K562 (cell line): Measurements from ENCODE around the gene TENT4B. TPM values are rescaled to one million over a fixed set of nuclear protein-coding genes. Genes with fewer than 3 reads are reported as not detected.

Experiments used
- ATAC-seq: fragments of 200-7000 bp; cut with Tn5 transposase; 3 replicates; pipeline ENCODE4 v1.9.1; 2020; ENCODE audit warnings: moderate library complexity
- BruUV-seq: library from RNA; stranded (reverse); fragments of 400-500 nt; replicated peaks from 2 replicates; lab custom pipeline; 2021; lab: Mats Ljungman, UMichigan
- CTCF ChIA-PET: fragments of 300-600 bp; formaldehyde crosslinking; extraction: SDS; loops from one replicate; lab custom pipeline; 2021; ENCODE audit warnings: low intra/inter-chr PET ratio; lab: Yijun Ruan, JAX
- POLR2A ChIA-PET: fragments of 300-600, 350-650 bp; sonication (Branson Sonifier 250); formaldehyde crosslinking; extraction: SDS; loops from one replicate; lab custom pipeline; 2021; ENCODE audit warnings: antibody characterized with exemption, inconsistent platforms; lab: Yijun Ruan, JAX
- DNase-seq, 4 experiments: peaks; one replicate each; pipeline versions ENCODE4 v3.0.0 to v3.0.0-alpha.2; 2011 to 2018; ENCODE audit warnings: low spot score in 3 of 4, mixed read lengths in 3 of 4; ENCODE audit errors: extremely low read depth in 1 of 4
- FAIRE-seq: peaks from 2 replicates; lab custom pipeline; 2011; peaks lifted over from hg19 to GRCh38; lab: Jason Lieb, UNC
- H2AFZ ChIP-seq: 2 replicates; pipeline ENCODE4 v1.6.0; 2011; ENCODE audit warnings: low read depth, low read length, control low read depth, inconsistent platforms
- H3K27ac ChIP-seq: fragments of 200-600 bp; 3 replicates; pipeline ENCODE4 v1.8.0; 2011; ENCODE audit warnings: low read depth, mild to moderate bottlenecking, control low read depth, inconsistent platforms, low read length, moderate library complexity, mixed read lengths; ENCODE audit errors: extremely low read depth
- H3K27me3 ChIP-seq, 2 experiments: fragments of 300-600 bp in 1 of 2; 2 replicates in 1 of 2; 3 replicates in 1 of 2; pipeline versions ENCODE4 v1.6.0 to v1.8.0; 2011; ENCODE audit warnings: inconsistent platforms in 2 of 2, low read length in 2 of 2, mild to moderate bottlenecking in 1 of 2, mixed read lengths in 1 of 2, moderate library complexity in 1 of 2; ENCODE audit not compliant: control insufficient read depth in 2 of 2, insufficient read depth in 2 of 2
- H3K36me3 ChIP-seq: fragments of 300-600 bp; 3 replicates; pipeline ENCODE4 v1.8.0; 2011; ENCODE audit warnings: mild to moderate bottlenecking, low read length, inconsistent platforms; ENCODE audit not compliant: control insufficient read depth, insufficient read depth
- H3K4me1 ChIP-seq, 2 experiments: fragments of 200-600 bp in 1 of 2; replicated peaks in 1 of 2; 2 replicates in 1 of 2; 3 replicates in 1 of 2; pipeline versions ENCODE4 v1.5.1 to v1.8.0; 2011; ENCODE audit warnings: inconsistent platforms in 2 of 2, low read length in 2 of 2, mild to moderate bottlenecking in 1 of 2, mixed read lengths in 1 of 2, moderate library complexity in 1 of 2; ENCODE audit not compliant: control insufficient read depth in 2 of 2, insufficient read depth in 2 of 2
- H3K4me2 ChIP-seq: 2 replicates; pipeline ENCODE4 v1.6.1; 2011; ENCODE audit warnings: low read length, control low read depth, inconsistent platforms, mixed read lengths; ENCODE audit not compliant: insufficient read depth
- H3K4me3 ChIP-seq: fragments of 200-600 bp; sonication (generic), shearing (Covaris generic); 2 replicates; pipeline ENCODE4 v1.5.1; 2016; ENCODE audit warnings: control low read depth, inconsistent platforms
- H3K79me2 ChIP-seq: fragments of 200-600 bp; 3 replicates; pipeline ENCODE4 v1.8.0; 2011; ENCODE audit warnings: low read length, inconsistent platforms; ENCODE audit not compliant: control insufficient read depth, insufficient read depth
- H3K9ac ChIP-seq, 2 experiments: 2 replicates each; pipeline versions ENCODE4 v1.6.0 to v1.6.1; 2011; ENCODE audit warnings: low read depth in 2 of 2, low read length in 2 of 2, control low read depth in 1 of 2, inconsistent platforms in 1 of 2, mild to moderate bottlenecking in 1 of 2, mixed read lengths in 1 of 2; ENCODE audit not compliant: insufficient read depth in 1 of 2
- H3K9me1 ChIP-seq: one replicate; pipeline ENCODE4 v1.6.0; 2011; ENCODE audit warnings: inconsistent platforms, mild to moderate bottlenecking, low read length, moderate library complexity; ENCODE audit not compliant: control insufficient read depth, insufficient read depth
- H3K9me3 ChIP-seq: replicated peaks from 2 replicates; pipeline ENCODE4 v1.5.1; 2011; ENCODE audit warnings: low read depth, low read length, inconsistent platforms; ENCODE audit not compliant: control insufficient read depth, insufficient read depth
- H4K20me1 ChIP-seq: replicated peaks from 2 replicates; pipeline ENCODE4 v1.6.1; 2011; ENCODE audit warnings: low read length, inconsistent platforms, mixed read lengths; ENCODE audit not compliant: control insufficient read depth, insufficient read depth
- HLTF ChIP-seq: fragments of 450-650 bp; IDR thresholded peaks from 2 replicates; pipeline ENCODE4 v1.6.1; 2016
- HNRNPL ChIP-seq: fragments of 200-400 bp; formaldehyde crosslinking; IDR thresholded peaks from 2 replicates; pipeline ENCODE4 v1.6.1; 2017; ENCODE audit warnings: low read depth, mild to moderate bottlenecking, low read length
- MAFG ChIP-seq: fragments of 450-650 bp; conservative IDR thresholded peaks from 2 replicates; pipeline ENCODE4 v1.6.1; 2016; ENCODE audit warnings: missing genetic modification characterization, missing compliant biosample characterization
- NR2F6 ChIP-seq: fragments of 450-650 bp; formaldehyde crosslinking; IDR thresholded peaks from 2 replicates; pipeline ENCODE4 v1.4.0; 2020; ENCODE audit warnings: mild to moderate bottlenecking
- PCBP2 ChIP-seq: fragments of 200-400 bp; formaldehyde crosslinking; IDR thresholded peaks from 2 replicates; pipeline ENCODE4 v1.6.1; 2018; ENCODE audit warnings: low read length, low read depth, mild to moderate bottlenecking, moderate library complexity; ENCODE audit not compliant: poor library complexity, severe bottlenecking
- PHF20 ChIP-seq: fragments of 450-650 bp; IDR thresholded peaks from 2 replicates; pipeline ENCODE4 v1.6.1; 2018; ENCODE audit not compliant: partially characterized antibody
- SRSF7 ChIP-seq: fragments of 200-400 bp; formaldehyde crosslinking; optimal IDR thresholded peaks from 2 replicates; pipeline ENCODE3; 2017; ENCODE audit warnings: mild to moderate bottlenecking, low read depth, low read length
- TGIF2 ChIP-seq: sonication (generic); formaldehyde crosslinking; IDR thresholded peaks from 2 replicates; pipeline ENCODE4 v1.8.1; 2022; ENCODE audit warnings: mild to moderate bottlenecking, missing genetic modification reagents, moderate library complexity
- ZNF324 ChIP-seq: fragments of 250-450 bp; sonication (Bioruptor Pico); IDR thresholded peaks from 2 replicates; pipeline ENCODE4 v1.4.0; 2020; ENCODE audit warnings: mild to moderate bottlenecking
- WGBS: fragments of 100-300 bp; shearing (Covaris generic); methylation state at CpG from one replicate; pipeline ENCODE4 v1.1.6; 2016; ENCODE audit warnings: low coverage, mixed read lengths; ENCODE audit not compliant: insufficient coverage; ENCODE audit errors: missing lambda C conversion rate; 5-methylcytosine and 5-hydroxymethylcytosine counted together
- in situ Hi-C: fragments of 300-500 bp; cut with MboI; formaldehyde crosslinking; loops from 4 replicates; pipeline ENCODE4 v1.15.0; 2018; ENCODE audit warnings: inconsistent platforms, mixed read lengths
- intact Hi-C: fragments of 100-400 bp; cut with micrococcal nuclease; formaldehyde crosslinking; loops from 2 replicates; pipeline ENCODE4 v1.14.2; 2022
- polyA plus RNA-seq, 8 experiments: library from polyadenylated mRNA; depleted of rRNA in 4 of 8; stranded (reverse) in 5 of 8; unstranded in 3 of 8; fragments of >200 nt; fragmentation: Nextera tagmentation in 2 of 8; fragmentation: Illumina TruSeq in 1 of 8; extraction: Ambion mirVana in 2 of 8; extraction: Trizol in 1 of 8; gene quantifications; 2 replicates each; pipeline versions ENCODE4 v1.2.1 to v1.2.3, GENCODE V29; 2011 to 2014; ENCODE audit warnings: inconsistent platforms in 1 of 8, missing spikeins in 1 of 8
- total RNA-seq, 7 experiments: library from RNA; depleted of rRNA in 6 of 7; stranded (reverse); fragments of >200 nt in 6 of 7; fragmentation: Illumina TruSeq in 2 of 7; extraction: Trizol in 2 of 7; gene quantifications; 2 replicates each; pipeline versions ENCODE4 v1.2.1 to v1.2.3, GENCODE V29; 2011 to 2021; ENCODE audit warnings: low replicate concordance in 1 of 7

The TENT4B gene
- total and polyA plus RNA-seq, 9 of the 15 experiments (the other 6 are each of a cell fraction or from before 2014, with no cell fraction given), result 5.2 to 8.4 (median 7.0) TPM

GRCh38 chr16:50256604-50257003 is 103.5 kb downstream of the TENT4B start:
- H3K36me3 ChIP-seq, result no peaks in the 10 kb centered on the region
- POLR2A ChIA-PET, result interaction anchor here (0.6 to 0.8 kb wide), 3 partner anchors 13 to 45 kb away, joined by 3 to 5 read pairs (median 4); no protein-coding TSS in a partner anchor
- TF ChIP-seq SRSF7 (no peak), HLTF (no peak), TGIF2 (no peak), PHF20 (no peak), HNRNPL (no peak), ZNF324 (CRISPR knock-in tag) (no peak), NR2F6 (CRISPR knock-in tag) (no peak), PCBP2 (no peak), MAFG (tag) (no peak)
- TF ChIP-seq, all 486 proteins: peak for 0
- no peak for ATAC-seq
- Histone ChIP-seq H4K20me1 (no peaks in the 10 kb centered on the region), H3K4me1 (peaks cover 48 to 49% of the 10 kb centered on the region in 2 experiments), H3K9me3 (no peaks in the 10 kb centered on the region), H3K27ac (no peak overlapping the region), H3K9me1 (no peaks in the 10 kb centered on the region), H3K9ac (no peak overlapping the region), H3K4me2 (peak overlapping the region; percentile 25; the same call in 1 of the 2 replicates), H3K27me3 (no peaks in the 10 kb centered on the region), H3K4me3 (no peak overlapping the region), H3K79me2 (peaks cover 34% of the 10 kb centered on the region), H2AFZ (no peak overlapping the region)
- intact Hi-C loops (no loop called here), in situ Hi-C loops (loop anchor here (25.0 kb wide), 1 partner anchor 1644 kb away; the partner anchor contains the start of gene N4BP1)
- CTCF ChIA-PET, result no interaction called here
- no peak for FAIRE-seq
- no TSS peak for BruUV-seq
- no peak for DNase-seq
- 29% methylated on average over 1 of the region's 1 CpG for WGBS
